RWPE2 (cell line): ENCODE data around the gene ESD.
A peak's percentile ranks its signal among the peaks of the same experiment; 100 is the strongest.

Experiments
- ATAC-seq: fragments of 200-7000 bp; cut with Tn5 transposase; 3 replicates; pipeline ENCODE4 v1.9.1; 2021; ENCODE audit warnings: low read depth
- DNase-seq: peaks from one replicate; pipeline ENCODE4 v3.0.0-alpha.2; 2020; ENCODE audit warnings: low spot score
- H3K27ac ChIP-seq: fragments of 450-650 bp; 2 replicates; pipeline ENCODE4 v1.5.1; 2017; ENCODE audit warnings: mild to moderate bottlenecking; ENCODE audit not compliant: poor library complexity, severe bottlenecking
- H3K27me3 ChIP-seq: fragments of 250-450 bp; sonication (Bioruptor Pico); 2 replicates; pipeline ENCODE4 v1.5.1; 2021; ENCODE audit warnings: mild to moderate bottlenecking, moderate library complexity; ENCODE audit not compliant: insufficient read depth, poor library complexity, severe bottlenecking
- H3K36me3 ChIP-seq: fragments of 250-450 bp; sonication (Bioruptor Pico); 2 replicates; pipeline ENCODE4 v1.5.1; 2020; ENCODE audit warnings: low read depth, mild to moderate bottlenecking, moderate library complexity
- H3K4me1 ChIP-seq: fragments of 250-450 bp; sonication (Bioruptor Pico); 2 replicates; pipeline ENCODE4 v1.5.1; 2021; ENCODE audit warnings: mild to moderate bottlenecking, moderate library complexity; ENCODE audit not compliant: insufficient read depth, poor library complexity, severe bottlenecking
- H3K4me3 ChIP-seq: fragments of 250-450 bp; sonication (Bioruptor Pico); 2 replicates; pipeline ENCODE4 v1.5.1; 2021; ENCODE audit warnings: mild to moderate bottlenecking, moderate library complexity; ENCODE audit not compliant: severe bottlenecking
- H3K9me3 ChIP-seq: fragments of 250-450 bp; sonication (Bioruptor Pico); 2 replicates; pipeline ENCODE4 v1.5.1; 2021; ENCODE audit warnings: mild to moderate bottlenecking, moderate library complexity; ENCODE audit not compliant: severe bottlenecking
- CTCF ChIP-seq: fragments of 450-650 bp; IDR thresholded peaks from one replicate; pipeline ENCODE4 v1.5.1; 2017; ENCODE audit warnings: mild to moderate bottlenecking, moderate library complexity; ENCODE audit not compliant: poor library complexity, severe bottlenecking

The ESD gene

GRCh38 chr13:46796129-46796514 is 839 bp downstream of the ESD start:
- Histone ChIP-seq H3K27ac (peak overlapping the region; percentile 58), H3K4me1 (peaks cover 15% of the 10 kb centered on the region)

GRCh38 chr13:46795321-46795720 is 1.6 kb downstream of the ESD start:
- peaks cover 15% of the 10 kb centered on the region for H3K4me1 ChIP-seq
- H3K27me3 ChIP-seq, result no peaks in the 10 kb centered on the region
- H3K27ac ChIP-seq, result no peak overlapping the region
- no peak for DNase-seq
- peaks cover 45% of the 10 kb centered on the region for H3K36me3 ChIP-seq
- H3K4me3 ChIP-seq, result no peak overlapping the region
- no peak for TF ChIP-seq CTCF
- no peak for ATAC-seq
- H3K9me3 ChIP-seq, result no peaks in the 10 kb centered on the region

More at GRCh38 chr13:46796129-46796514, 839 bp downstream of the ESD start:
- no peak for TF ChIP-seq CTCF
- no peak for DNase-seq
- Histone ChIP-seq H3K9me3 (no peaks in the 10 kb centered on the region), H3K36me3 (peaks cover 37% of the 10 kb centered on the region), H3K4me3 (peak overlapping the region; percentile 91), H3K27me3 (no peaks in the 10 kb centered on the region)
- no peak for ATAC-seq

- Histone ChIP-seq H3K27me3 (no peaks in the 10 kb centered on the region), H3K9me3 (no peaks in the 10 kb centered on the region), H3K36me3 (peaks cover 98% of the 10 kb centered on the region), H3K27ac (no peak overlapping the region), H3K4me1 (no peaks in the 10 kb centered on the region), H3K4me3 (no peak overlapping the region)
- DNase-seq (no peak), ATAC-seq (no peak)
- TF ChIP-seq CTCF, result no peak
Measured at GRCh38 chr13:46783504-46783903, 13.5 kb downstream of the ESD start.

GRCh38 chr13:46782691-46783090 is 14.3 kb downstream of the ESD start:
- no peak for ATAC-seq
- Histone ChIP-seq H3K4me1 (no peaks in the 10 kb centered on the region), H3K4me3 (no peak overlapping the region), H3K9me3 (no peaks in the 10 kb centered on the region), H3K27me3 (no peaks in the 10 kb centered on the region), H3K36me3 (peaks cover 98% of the 10 kb centered on the region), H3K27ac (no peak overlapping the region)
- TF ChIP-seq CTCF, result no peak
- DNase-seq, result no peak

- DNase-seq (no peak), ATAC-seq (no peak)
- H3K27ac ChIP-seq, result no peak overlapping the region
- H3K36me3 ChIP-seq, result peaks cover 98% of the 10 kb centered on the region
- H3K9me3 ChIP-seq, result no peaks in the 10 kb centered on the region
- no peaks in the 10 kb centered on the region for H3K27me3 ChIP-seq
- no peak for TF ChIP-seq CTCF
- H3K4me3 ChIP-seq, result no peak overlapping the region
- H3K4me1 ChIP-seq, result no peaks in the 10 kb centered on the region
Measured at GRCh38 chr13:46782066-46782465, 14.9 kb downstream of the ESD start.
